Uterus (tissue), 4 donors: ENCODE measurements around the gene MUS81. TPM values are rescaled to one million over a fixed set of nuclear protein-coding genes. Genes with fewer than 3 reads are reported as not detected.

Experiments
- DNase-seq, 2 donors: peaks; one replicate each; pipeline ENCODE4 v3.0.0-alpha.2; 2019 to 2020
- H3K27ac ChIP-seq, 2 donors: fragments of 200-600 bp; sonication (generic); 1 replicate in 1 of 2; 2 replicates in 1 of 2; pipeline ENCODE4 v1.5.1; 2016 to 2018
- H3K27me3 ChIP-seq, 2 donors: fragments of 200-600 bp; sonication (generic); one replicate each; pipeline ENCODE4 v1.5.1; 2018 to 2019; ENCODE audit warnings: control low read depth in 1 of 2
- H3K36me3 ChIP-seq, 2 donors: fragments of 200-600 bp; sonication (generic); one replicate each; pipeline ENCODE4 v1.5.1; 2019; ENCODE audit warnings: control low read depth in 1 of 2
- H3K4me1 ChIP-seq, 2 donors: fragments of 200-600 bp; sonication (generic); one replicate each; pipeline ENCODE4 v1.5.1; 2018 to 2019; ENCODE audit warnings: control low read depth in 1 of 2
- H3K4me3 ChIP-seq, 2 donors: fragments of 200-600 bp; sonication (generic); 1 replicate in 1 of 2; 2 replicates in 1 of 2; pipeline ENCODE4 v1.5.1; 2018 to 2019; ENCODE audit warnings: mild to moderate bottlenecking in 1 of 2
- H3K9me3 ChIP-seq, 2 donors: fragments of 200-600 bp; sonication (generic); one replicate each; pipeline ENCODE4 v1.5.1; 2019; ENCODE audit warnings: control low read depth in 1 of 2
- POLR2A ChIP-seq, 2 donors: fragments of 450-650 bp; IDR thresholded peaks; one replicate each; pipeline ENCODE4 v1.6.1; 2016; ENCODE audit warnings: antibody characterized with exemption in 2 of 2, mild to moderate bottlenecking in 1 of 2, moderate library complexity in 1 of 2
- intact Hi-C: fragments of 100-400 bp; cut with DNase I; formaldehyde crosslinking; loops from one replicate; pipeline ENCODE4 v1.15.1; 2023; ENCODE audit warnings: low total_unique reads
- total RNA-seq, 4 donors: library from RNA; depleted of rRNA in 3 of 4; stranded (reverse); fragments of >200 nt in 3 of 4; gene quantifications; one replicate each; pipeline versions ENCODE4 v1.1.0 to v1.2.4, GENCODE V29; 2014 to 2023
- TF ChIP-seq, protein P1 (sequence below), 4 experiments: fragments of 200-600 bp in 2 of 4; fragments of 450-650 bp in 2 of 4; sonication (generic) in 2 of 4; IDR thresholded peaks; one replicate each; pipeline ENCODE4 v1.5.1; 2016 to 2019; ENCODE audit warnings: antibody characterized with exemption in 4 of 4, mild to moderate bottlenecking in 2 of 4, moderate library complexity in 1 of 4
- donor health status: DM: yes; HTN: yes; CAD: no.

MUS81 gene
- total RNA-seq, 4 donors from 2014 or later = 28.8 to 108 (median 75.0) TPM

DNA sequence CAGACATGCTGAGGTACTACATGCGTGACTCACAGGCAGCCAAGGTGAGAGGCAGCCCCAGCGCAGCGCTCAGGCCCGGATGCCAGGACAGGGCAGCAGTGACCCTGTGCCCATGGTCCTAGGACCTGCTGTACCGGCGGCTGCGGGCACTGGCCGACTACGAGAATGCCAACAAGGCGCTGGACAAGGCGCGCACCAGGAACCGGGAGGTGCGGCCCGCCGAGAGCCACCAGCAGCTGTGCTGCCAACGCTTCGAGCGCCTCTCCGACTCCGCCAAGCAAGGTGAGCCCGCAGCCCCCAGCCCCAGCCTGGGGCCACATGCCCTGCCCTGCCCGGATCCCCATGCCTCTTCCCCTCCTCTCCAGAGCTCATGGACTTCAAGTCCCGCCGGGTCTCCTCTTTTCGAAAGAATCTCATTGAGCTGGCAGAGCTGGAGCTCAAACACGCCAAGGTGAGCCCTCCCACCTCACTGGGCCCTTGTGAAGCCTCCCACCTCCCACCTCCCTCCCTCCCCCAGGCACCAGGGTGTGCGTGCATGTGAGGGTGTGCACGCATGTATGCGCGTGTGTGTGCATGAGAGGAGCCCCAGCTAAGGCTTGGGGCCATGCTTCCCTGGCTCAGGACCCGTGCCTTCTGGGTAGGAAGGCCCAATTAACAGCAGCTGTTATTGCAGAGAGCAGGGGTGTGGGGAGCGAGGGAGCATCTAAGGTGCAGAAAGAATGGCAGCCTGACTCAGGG is 7.6 kb upstream of the MUS81 start:
- Histone ChIP-seq H3K27me3 (no peaks in the 10 kb centered on the region), H3K9me3 (no peaks in the 10 kb centered on the region), H3K4me1 (peaks cover 0 to 6% of the 10 kb centered on the region in 2 donors), H3K36me3 (no peaks in the 10 kb centered on the region), H3K27ac (no peak overlapping the region), H3K4me3 (no peak overlapping the region)
- DNase-seq = no peak
- intact Hi-C loops = no loop called here
- TF ChIP-seq, protein P1, sequence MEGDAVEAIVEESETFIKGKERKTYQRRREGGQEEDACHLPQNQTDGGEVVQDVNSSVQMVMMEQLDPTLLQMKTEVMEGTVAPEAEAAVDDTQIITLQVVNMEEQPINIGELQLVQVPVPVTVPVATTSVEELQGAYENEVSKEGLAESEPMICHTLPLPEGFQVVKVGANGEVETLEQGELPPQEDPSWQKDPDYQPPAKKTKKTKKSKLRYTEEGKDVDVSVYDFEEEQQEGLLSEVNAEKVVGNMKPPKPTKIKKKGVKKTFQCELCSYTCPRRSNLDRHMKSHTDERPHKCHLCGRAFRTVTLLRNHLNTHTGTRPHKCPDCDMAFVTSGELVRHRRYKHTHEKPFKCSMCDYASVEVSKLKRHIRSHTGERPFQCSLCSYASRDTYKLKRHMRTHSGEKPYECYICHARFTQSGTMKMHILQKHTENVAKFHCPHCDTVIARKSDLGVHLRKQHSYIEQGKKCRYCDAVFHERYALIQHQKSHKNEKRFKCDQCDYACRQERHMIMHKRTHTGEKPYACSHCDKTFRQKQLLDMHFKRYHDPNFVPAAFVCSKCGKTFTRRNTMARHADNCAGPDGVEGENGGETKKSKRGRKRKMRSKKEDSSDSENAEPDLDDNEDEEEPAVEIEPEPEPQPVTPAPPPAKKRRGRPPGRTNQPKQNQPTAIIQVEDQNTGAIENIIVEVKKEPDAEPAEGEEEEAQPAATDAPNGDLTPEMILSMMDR (IDR thresholded peaks at IDR 0.05) = no peak
- TF ChIP-seq POLR2A (IDR thresholded peaks at IDR 0.05) = no peak

DNA sequence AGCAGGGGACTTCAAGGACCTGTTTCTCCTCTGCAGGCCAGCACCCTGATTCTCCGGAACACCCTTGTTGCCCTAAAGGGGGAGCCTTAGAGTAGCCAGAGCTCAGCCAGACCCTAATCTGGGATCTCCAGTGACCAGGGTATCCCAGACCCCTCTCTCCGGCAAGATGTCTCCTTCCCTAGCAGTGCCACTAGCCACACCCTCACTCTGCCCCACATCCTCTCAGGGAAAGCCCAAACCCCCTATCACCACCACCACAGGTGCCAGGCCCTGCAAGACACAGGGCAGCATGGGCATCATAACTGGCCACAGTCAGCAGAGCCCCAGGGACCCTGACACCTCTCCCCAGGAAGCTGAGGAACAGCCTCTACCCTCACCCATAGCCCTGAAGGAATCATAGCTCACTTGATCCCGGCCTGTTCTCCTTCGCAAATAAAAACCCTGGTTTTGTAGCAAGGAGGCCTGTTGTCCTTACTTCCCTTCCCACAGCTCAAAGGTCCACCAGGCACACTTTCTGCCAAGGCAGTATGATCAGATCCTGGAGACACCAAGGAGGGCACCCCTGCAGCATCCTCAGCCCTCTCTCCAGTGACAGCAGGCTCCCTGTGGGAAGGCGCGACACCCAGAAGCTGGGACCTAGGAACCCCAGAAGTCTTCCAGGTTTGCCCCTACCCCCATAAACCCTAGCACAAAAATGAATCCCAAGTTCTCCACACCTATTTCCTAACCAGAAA is 6.8 kb upstream of the MUS81 start:
- no peaks in the 10 kb centered on the region for H3K9me3 ChIP-seq
- no peaks in the 10 kb centered on the region for H3K27me3 ChIP-seq
- H3K4me3 ChIP-seq = no peak overlapping the region
- no peak for TF ChIP-seq POLR2A (IDR thresholded peaks at IDR 0.05)
- TF ChIP-seq, protein P1 (IDR thresholded peaks at IDR 0.05) = no peak
- H3K36me3 ChIP-seq = no peaks in the 10 kb centered on the region
- peaks cover 0 to 6% of the 10 kb centered on the region in 2 donors for H3K4me1 ChIP-seq
- no peak for DNase-seq
- H3K27ac ChIP-seq = no peak overlapping the region
- intact Hi-C loops = no loop called here

DNA sequence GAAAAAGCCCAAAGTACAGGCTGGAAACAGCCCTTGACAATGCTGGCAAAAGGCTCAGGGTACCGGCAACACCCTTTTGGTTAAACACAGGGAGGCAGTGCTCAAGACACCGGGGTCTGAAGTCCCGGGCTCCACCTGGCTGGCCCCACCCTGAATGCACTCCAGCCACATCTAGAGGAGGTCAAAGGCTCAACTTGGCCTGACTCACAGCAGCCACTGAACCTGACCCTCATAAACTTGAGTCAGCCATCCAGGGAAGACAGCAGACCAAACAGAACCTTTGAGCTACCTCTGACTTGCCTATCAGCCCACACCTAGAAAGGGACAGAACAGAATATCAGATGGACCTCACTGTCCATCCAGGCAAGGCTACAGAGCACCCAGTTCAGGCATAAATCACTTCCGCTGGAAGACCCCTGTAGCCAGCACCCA is 6.1 kb upstream of the MUS81 start:
- intact Hi-C loops = no loop called here
- no peaks in the 10 kb centered on the region for H3K27me3 ChIP-seq
- peaks cover 0 to 6% of the 10 kb centered on the region in 2 donors for H3K4me1 ChIP-seq
- H3K27ac ChIP-seq = no peak overlapping the region
- no peak for DNase-seq
- no peaks in the 10 kb centered on the region for H3K9me3 ChIP-seq
- no peak overlapping the region for H3K4me3 ChIP-seq
- no peak for TF ChIP-seq POLR2A (IDR thresholded peaks at IDR 0.05)
- TF ChIP-seq, protein P1 (IDR thresholded peaks at IDR 0.05) = no peak
- H3K36me3 ChIP-seq = no peaks in the 10 kb centered on the region

DNA sequence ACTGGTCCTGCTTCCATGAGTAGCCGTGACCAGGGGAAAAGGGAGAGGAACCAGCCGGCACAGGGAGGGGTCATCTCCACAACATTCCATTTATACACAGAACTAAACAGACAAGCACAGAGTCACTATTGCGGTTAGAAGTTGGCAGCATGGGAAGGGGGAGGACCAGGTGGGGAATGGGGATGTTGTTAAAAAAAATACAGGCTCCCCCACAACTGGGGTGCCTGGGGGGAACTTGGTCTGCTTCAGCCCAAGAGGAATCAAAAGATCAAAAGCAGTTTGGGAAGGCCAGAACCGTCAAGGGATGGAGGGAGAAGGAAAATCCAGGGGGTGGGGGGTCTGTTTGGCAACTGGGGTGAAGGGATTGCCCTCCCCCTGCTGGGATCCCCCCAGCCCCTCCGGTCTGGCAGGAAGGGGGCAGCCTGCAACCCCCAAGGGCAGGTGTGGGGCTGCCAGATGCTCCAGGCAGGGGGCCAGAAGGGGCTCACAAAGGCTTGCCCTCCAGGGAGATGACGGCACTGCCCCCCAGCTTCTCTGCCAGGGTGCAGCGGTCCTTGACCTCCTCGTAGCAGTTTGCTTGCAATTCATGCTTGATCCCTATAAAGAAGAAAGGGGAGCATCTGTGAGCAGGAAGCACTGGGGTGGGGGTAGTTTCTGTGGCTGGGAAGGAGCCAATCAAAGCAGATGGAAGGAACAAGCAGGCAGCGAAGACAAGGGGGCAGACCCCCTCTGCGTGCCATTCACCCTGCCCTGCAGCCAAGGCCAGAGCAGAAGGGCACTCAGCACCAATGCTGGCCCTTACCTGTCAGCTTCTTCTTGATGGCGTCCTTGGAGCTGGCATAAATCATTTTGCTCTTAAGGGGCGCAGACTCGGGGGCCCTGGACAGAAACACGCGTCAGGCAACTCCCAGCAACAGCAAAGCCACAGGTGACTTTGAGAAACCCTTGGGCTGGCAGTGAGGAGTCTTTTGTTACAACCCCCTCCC is 5.1 kb upstream of the MUS81 start:
- no peaks in the 10 kb centered on the region for H3K9me3 ChIP-seq
- H3K27me3 ChIP-seq = no peaks in the 10 kb centered on the region
- peaks cover 0 to 6% of the 10 kb centered on the region in 2 donors for H3K4me1 ChIP-seq
- intact Hi-C loops = no loop called here
- no peak for TF ChIP-seq POLR2A (IDR thresholded peaks at IDR 0.05)
- TF ChIP-seq, protein P1 (IDR thresholded peaks at IDR 0.05) = no peak
- no peak overlapping the region for H3K27ac ChIP-seq
- H3K4me3 ChIP-seq = no peak overlapping the region
- DNase-seq = no peak
- H3K36me3 ChIP-seq = no peaks in the 10 kb centered on the region
